Tibial nerve (tissue), 4 donors: ENCODE data around the gene DPP9.

Experiments used
- EP300 ChIP-seq, 2 donors: sonication (generic); formaldehyde crosslinking; IDR thresholded peaks; one replicate each; pipeline ENCODE4 v1.6.1; 2017; ENCODE audit warnings: antibody characterized with exemption in 2 of 2, mild to moderate bottlenecking in 1 of 2
- TF ChIP-seq, protein P1 (sequence below), 5 experiments: fragments of 200-600 bp in 3 of 5; fragments of 450-650 bp in 2 of 5; sonication (generic) in 3 of 5; IDR thresholded peaks; one replicate each; pipeline ENCODE4 v1.5.1; 2016 to 2019; ENCODE audit warnings: antibody characterized with exemption in 5 of 5, mild to moderate bottlenecking in 3 of 5, moderate library complexity in 2 of 5

GRCh38 chr19:4722671-4723594, 709 bp downstream of the DPP9 start:
- no peak for TF ChIP-seq EP300 (IDR thresholded peaks at IDR 0.05)
- TF ChIP-seq, protein P1, sequence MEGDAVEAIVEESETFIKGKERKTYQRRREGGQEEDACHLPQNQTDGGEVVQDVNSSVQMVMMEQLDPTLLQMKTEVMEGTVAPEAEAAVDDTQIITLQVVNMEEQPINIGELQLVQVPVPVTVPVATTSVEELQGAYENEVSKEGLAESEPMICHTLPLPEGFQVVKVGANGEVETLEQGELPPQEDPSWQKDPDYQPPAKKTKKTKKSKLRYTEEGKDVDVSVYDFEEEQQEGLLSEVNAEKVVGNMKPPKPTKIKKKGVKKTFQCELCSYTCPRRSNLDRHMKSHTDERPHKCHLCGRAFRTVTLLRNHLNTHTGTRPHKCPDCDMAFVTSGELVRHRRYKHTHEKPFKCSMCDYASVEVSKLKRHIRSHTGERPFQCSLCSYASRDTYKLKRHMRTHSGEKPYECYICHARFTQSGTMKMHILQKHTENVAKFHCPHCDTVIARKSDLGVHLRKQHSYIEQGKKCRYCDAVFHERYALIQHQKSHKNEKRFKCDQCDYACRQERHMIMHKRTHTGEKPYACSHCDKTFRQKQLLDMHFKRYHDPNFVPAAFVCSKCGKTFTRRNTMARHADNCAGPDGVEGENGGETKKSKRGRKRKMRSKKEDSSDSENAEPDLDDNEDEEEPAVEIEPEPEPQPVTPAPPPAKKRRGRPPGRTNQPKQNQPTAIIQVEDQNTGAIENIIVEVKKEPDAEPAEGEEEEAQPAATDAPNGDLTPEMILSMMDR (IDR thresholded peaks at IDR 0.05): no peak
